OCI-LY7 (cell line): ENCODE data around the gene TYW5. TPM values are rescaled to one million over a fixed set of nuclear protein-coding genes. Genes with fewer than 3 reads are reported as not detected.

Source experiments
- BruUV-seq: library from RNA; stranded (reverse); fragments of 400-500 nt; replicated peaks from 2 replicates; lab custom pipeline; 2021; lab: Mats Ljungman, UMichigan
- CTCF ChIA-PET: fragments of 300-600 bp; sonication (Branson Sonifier 250); formaldehyde crosslinking; loops from one replicate; lab custom pipeline; 2022; ENCODE audit warnings: antibody characterized with exemption; ENCODE audit not compliant: unreplicated experiment; lab: Charles Lee
- POLR2A ChIA-PET: fragments of 300-600 bp; sonication (Branson Sonifier 250); formaldehyde crosslinking; loops from one replicate; lab custom pipeline; 2022; ENCODE audit warnings: antibody characterized with exemption; lab: Charles Lee
- DNase-seq: peaks from one replicate; pipeline ENCODE4 v3.0.0-alpha.2; 2015; ENCODE audit warnings: low spot score
- H2AFZ ChIP-seq: fragments of 200-600 bp; sonication (generic), shearing (Covaris generic); 2 replicates; pipeline ENCODE4 v1.6.1; 2014; ENCODE audit warnings: mild to moderate bottlenecking, antibody characterized with exemption, low read length, moderate library complexity
- H3K27ac ChIP-seq: fragments of 200-600 bp; sonication (generic); 2 replicates; pipeline ENCODE4 v1.5.1; 2014; ENCODE audit warnings: mixed run types, low read depth, mild to moderate bottlenecking, moderate library complexity, low read length, inconsistent platforms; ENCODE audit not compliant: poor library complexity, severe bottlenecking
- H3K36me3 ChIP-seq: fragments of 200-600 bp; sonication (generic); 2 replicates; pipeline ENCODE4 v1.6.1; 2014; ENCODE audit warnings: mild to moderate bottlenecking, antibody characterized with exemption, low read length, moderate library complexity, mixed read lengths; ENCODE audit not compliant: insufficient read depth
- H3K4me1 ChIP-seq: fragments of 200-600 bp; sonication (generic); 2 replicates; pipeline ENCODE4 v1.5.1; 2014; ENCODE audit warnings: mild to moderate bottlenecking, low read length; ENCODE audit not compliant: insufficient read depth, poor library complexity, severe bottlenecking
- H3K4me2 ChIP-seq: fragments of 200-600 bp; sonication (generic); 2 replicates; pipeline ENCODE4 v1.6.1; 2014; ENCODE audit warnings: mild to moderate bottlenecking, low read length
- H3K4me3 ChIP-seq: fragments of 200-600 bp; sonication (generic); 2 replicates; pipeline ENCODE4 v1.5.1; 2014; ENCODE audit warnings: mild to moderate bottlenecking, low read depth, low read length; ENCODE audit not compliant: poor library complexity, severe bottlenecking
- H3K79me2 ChIP-seq: fragments of 200-600 bp; sonication (generic); 2 replicates; pipeline ENCODE4 v1.6.1; 2016; ENCODE audit warnings: low read depth, mild to moderate bottlenecking, low read length, moderate library complexity, mixed read lengths; ENCODE audit not compliant: insufficient read depth
- H3K9me2 ChIP-seq: fragments of 200-600 bp; sonication (generic); 2 replicates; pipeline ENCODE4 v1.6.1; 2016; ENCODE audit warnings: mild to moderate bottlenecking, low read length, mixed read lengths; ENCODE audit not compliant: insufficient read depth
- H3K9me3 ChIP-seq: fragments of 200-600 bp; sonication (generic); 2 replicates; pipeline ENCODE4 v1.6.1; 2014; ENCODE audit warnings: mild to moderate bottlenecking, mixed run types, low read length, mixed read lengths
- H4K20me1 ChIP-seq: fragments of 200-600 bp; sonication (generic); 2 replicates; pipeline ENCODE4 v1.6.1; 2014; ENCODE audit warnings: mild to moderate bottlenecking, antibody characterized with exemption, low read length, moderate library complexity, mixed read lengths; ENCODE audit not compliant: insufficient read depth
- CTCF ChIP-seq: fragments of 200-600 bp; sonication (generic); conservative IDR thresholded peaks from 2 replicates; pipeline ENCODE4 v1.5.1; 2014; ENCODE audit warnings: mild to moderate bottlenecking, antibody characterized with exemption, low read length, moderate library complexity, mixed read lengths
- EZH2phosphoT487 ChIP-seq: fragments of 200-600 bp; sonication (generic); IDR thresholded peaks from 2 replicates; pipeline ENCODE4 v1.6.1; 2018; ENCODE audit warnings: low read depth, borderline replicate concordance, mild to moderate bottlenecking, mixed run types, antibody characterized with exemption, low read length, moderate library complexity, mixed read lengths
- intact Hi-C: fragments of 100-400 bp; cut with micrococcal nuclease; formaldehyde crosslinking; loops from one replicate; pipeline ENCODE4 v1.10.0; 2022; ENCODE audit not compliant: unreplicated experiment
- small RNA-seq: library from RNA; depleted of rRNA; stranded (forward); fragments of <200 nt; gene quantifications from one replicate; pipeline ENCODE3, GENCODE V24; 2014
- total RNA-seq, 2 experiments: library from RNA; depleted of rRNA in 1 of 2; stranded (reverse); fragments of >200 nt in 1 of 2; shearing (Covaris generic) in 1 of 2; gene quantifications; 2 replicates each; pipeline ENCODE4 v1.2.3, GENCODE V29; 2014 to 2022

The TYW5 gene
- total RNA-seq, 2 experiments from 2014 or later = 7.1 to 8.9 TPM

DNA sequence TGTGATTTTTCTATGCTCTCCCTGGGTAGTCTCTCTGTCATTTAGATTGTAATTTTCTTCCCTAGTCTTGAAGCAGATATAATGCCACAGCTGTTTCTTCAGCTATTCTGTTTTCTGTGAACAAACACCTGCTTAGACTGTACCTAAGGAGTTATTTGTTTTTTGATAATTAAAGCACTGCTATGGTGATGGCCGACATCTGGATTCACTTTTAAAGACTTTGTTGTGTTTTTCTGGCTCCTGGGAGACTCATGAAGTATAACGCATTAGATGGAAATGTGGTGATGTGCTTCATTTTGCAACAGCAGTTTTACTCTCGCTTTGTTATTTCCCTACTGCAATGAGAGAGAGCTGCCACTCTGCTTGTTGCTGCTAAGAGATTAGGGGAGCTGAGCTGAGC lies 59.9 kb downstream of the TYW5 start:
- Histone ChIP-seq H3K27ac (no peak overlapping the region), H3K4me2 (no peak overlapping the region), H3K9me3 (no peaks in the 10 kb centered on the region), H3K4me3 (no peak overlapping the region), H3K79me2 (no peaks in the 10 kb centered on the region), H4K20me1 (no peaks in the 10 kb centered on the region), H3K36me3 (no peaks in the 10 kb centered on the region), H3K4me1 (no peaks in the 10 kb centered on the region), H2AFZ (no peak overlapping the region), H3K9me2 (no peaks in the 10 kb centered on the region)
- no TSS peak for BruUV-seq
- intact Hi-C loops = no loop called here
- ChIA-PET POLR2A (interaction anchor here (0.8 to 1.7 kb wide), 2 partner anchors 15 to 51 kb away, joined by 3 to 5 read pairs; partner anchors contain the start of gene C2orf69), CTCF (no interaction called here)
- no peak for TF ChIP-seq EZH2phosphoT487
- no peak for DNase-seq

DNA sequence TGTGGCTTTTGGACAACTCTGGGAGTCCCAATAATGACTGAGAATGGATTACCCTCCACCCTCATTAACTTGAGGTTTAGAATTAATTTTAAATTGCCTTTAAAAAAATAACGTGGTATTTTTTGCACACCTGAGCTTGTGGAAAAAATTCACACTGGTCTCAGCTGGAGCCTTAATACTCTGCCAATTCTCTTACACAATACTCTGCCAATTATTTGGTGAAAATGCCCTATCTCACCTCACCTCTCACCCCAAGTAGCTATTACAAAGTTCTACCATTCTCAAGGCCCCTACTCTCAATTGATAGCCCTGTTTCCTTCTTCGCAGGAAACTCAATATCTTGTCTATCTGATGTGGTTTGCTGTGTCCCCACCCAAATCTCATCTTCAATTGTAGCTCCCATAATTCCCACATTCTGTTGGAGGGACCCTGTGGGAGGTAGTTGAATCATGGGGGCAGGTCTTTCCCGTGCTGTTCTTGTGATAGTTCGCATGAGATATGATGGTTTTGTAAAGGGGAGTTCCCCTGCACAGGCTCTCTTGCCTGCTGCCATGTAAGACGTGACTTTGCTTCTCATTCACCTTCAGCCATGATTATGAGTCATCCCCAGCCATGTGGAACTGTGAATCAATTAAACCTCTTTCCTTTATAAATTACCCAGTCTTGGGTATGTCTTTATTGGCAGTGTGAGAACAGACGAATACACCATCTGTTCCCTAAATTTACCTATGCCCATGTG lies 71.6 kb downstream of the TYW5 start:
- POLR2A ChIA-PET = no interaction called here

DNA sequence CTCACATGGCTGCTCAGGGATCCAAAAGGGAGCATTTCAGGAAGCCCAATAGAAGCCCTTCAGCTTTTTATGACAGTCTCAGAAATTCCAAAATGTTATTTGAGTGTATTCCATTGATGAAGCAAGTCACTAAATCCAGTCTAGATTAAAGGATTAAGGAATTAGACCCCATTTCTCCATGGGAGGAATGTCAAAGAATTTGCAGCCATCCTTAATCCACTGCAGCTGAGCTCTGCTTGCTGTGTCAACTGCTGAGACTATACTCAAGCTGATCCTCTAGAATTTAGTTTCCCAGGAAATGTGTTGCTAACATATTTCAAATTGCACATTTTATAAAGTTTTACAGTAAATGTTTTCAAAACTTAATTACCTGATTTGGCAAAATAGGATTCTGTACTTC lies 72.6 kb downstream of the TYW5 start:
- ChIA-PET CTCF (no interaction called here), POLR2A (interaction anchor here (0.6 kb wide), 1 partner anchor 19 kb away, joined by 4 read pairs; no protein-coding TSS in a partner anchor)

More for the DNA sequence above, 71.6 kb downstream of the TYW5 start:
- intact Hi-C loops = no loop called here
- Histone ChIP-seq H3K9me3 (no peaks in the 10 kb centered on the region), H3K4me1 (no peaks in the 10 kb centered on the region), H3K36me3 (no peaks in the 10 kb centered on the region), H3K9me2 (no peaks in the 10 kb centered on the region), H3K4me3 (no peak overlapping the region), H3K4me2 (no peak overlapping the region), H2AFZ (no peak overlapping the region), H3K79me2 (no peaks in the 10 kb centered on the region), H3K27ac (no peak overlapping the region), H4K20me1 (no peaks in the 10 kb centered on the region)
- DNase-seq = no peak
- CTCF ChIA-PET = interaction anchor here (0.5 kb wide), 1 partner anchor 842 kb away, joined by 3 read pairs; no protein-coding TSS in a partner anchor
- TF ChIP-seq EZH2phosphoT487 (no peak), CTCF (no peak)
- BruUV-seq = no TSS peak

More for the DNA sequence above, 72.6 kb downstream of the TYW5 start:
- intact Hi-C loops = no loop called here
- Histone ChIP-seq H2AFZ (no peak overlapping the region), H3K4me1 (no peaks in the 10 kb centered on the region), H3K9me3 (no peaks in the 10 kb centered on the region), H3K4me2 (no peak overlapping the region), H3K4me3 (no peak overlapping the region), H3K27ac (no peak overlapping the region), H3K36me3 (no peaks in the 10 kb centered on the region), H3K9me2 (no peaks in the 10 kb centered on the region), H4K20me1 (no peaks in the 10 kb centered on the region), H3K79me2 (no peaks in the 10 kb centered on the region)
- no TSS peak for BruUV-seq
- no peak for DNase-seq
- no peak for TF ChIP-seq CTCF
- no peak for TF ChIP-seq EZH2phosphoT487

Small RNAs within 50 kb of the gene (small RNA-seq; reads per million reads assigned to genes)
- not detected for gene RN7SL717P

Other genes with a start within 250 kb of the TYW5 start
- 0.54 and 0.90 TPM in 2 replicates for gene FTCDNL1, start 104.3 kb downstream of the TYW5 start, total RNA-seq (2014; rRNA removed; shearing (Covaris generic))
- gene FTCDNL1, start 104.3 kb downstream of the TYW5 start, total RNA-seq (2022) = 0.40 and 1.6 TPM in 2 replicates
- gene C2orf69, start 44.2 kb downstream of the TYW5 start, total RNA-seq (2014; rRNA removed; shearing (Covaris generic)) = 10.7 and 14.0 TPM in 2 replicates
- gene C2orf69, start 44.2 kb downstream of the TYW5 start, total RNA-seq (2022) = 17.5 and 18.9 TPM in 2 replicates
- gene MAIP1, start 91 bp upstream of the TYW5 start, total RNA-seq (2014; rRNA removed; shearing (Covaris generic)) = 13.7 and 25.3 TPM in 2 replicates
- 23.3 and 29.8 TPM in 2 replicates for gene MAIP1, start 91 bp upstream of the TYW5 start, total RNA-seq (2022)